ENCODE results near the gene GMPR2.
"Not testable (repeated sequence)": the region's sequence is repeated elsewhere in the genome, so short reads cannot be mapped to it uniquely, and the experiment has no call there.

GMPR2 gene

GRCh38 chr14:24232645-24233537 lies at the start of gene GMPR2:
Gene GMPR2, plus strand, starts transcription at chr14:24232929. Its CDS starts 325 bp downstream, at chr14:24233254.
- no peak for DNase-seq

- no peak for DNase-seq
Observed at GRCh38 chr14:24183014-24183481, 49.7 kb upstream of the GMPR2 start.

GRCh38 chr14:24184104-24184970 lies 48.4 kb upstream of the GMPR2 start:
- no peak for DNase-seq

GRCh38 chr14:24185026-24185425 lies 47.7 kb upstream of the GMPR2 start:
- DNase-seq = no peak

- DNase-seq = no peak
Observed at GRCh38 chr14:24185741-24186140, 47.0 kb upstream of the GMPR2 start.

GRCh38 chr14:24186831-24187538 lies 45.7 kb upstream of the GMPR2 start:
- DNase-seq = no peak

GRCh38 chr14:24187539-24187915 lies 45.2 kb upstream of the GMPR2 start:
- no peak for DNase-seq

- DNase-seq = peak; percentile 97
Observed at GRCh38 chr14:24188251-24189058, 44.3 kb upstream of the GMPR2 start, which contains the start of gene IPO4. Gene IPO4, minus strand, starts transcription at chr14:24188816. Its CDS starts 29 bp downstream, at chr14:24188787.

GRCh38 chr14:24189059-24189375 lies 43.7 kb upstream of the GMPR2 start:
- DNase-seq = no peak

- DNase-seq = no peak
Observed at GRCh38 chr14:24189460-24189859, 43.3 kb upstream of the GMPR2 start.

GRCh38 chr14:24190416-24190815 lies 42.3 kb upstream of the GMPR2 start:
- no peak for DNase-seq

GRCh38 chr14:24192933-24193332 lies 39.8 kb upstream of the GMPR2 start:
- no peak for DNase-seq

- no peak for DNase-seq
Observed at GRCh38 chr14:24194186-24194872, 38.4 kb upstream of the GMPR2 start.

- DNase-seq = no peak
Observed at GRCh38 chr14:24194873-24195185, 37.9 kb upstream of the GMPR2 start.

GRCh38 chr14:24195186-24196070 lies 37.3 kb upstream of the GMPR2 start, which contains the start of gene TM9SF1:
Gene TM9SF1, minus strand, starts transcription at chr14:24195441. Its CDS starts 422 bp downstream, at chr14:24195019.
- peak; percentile 92 to 93 for DNase-seq

GRCh38 chr14:24196071-24197055 lies 36.4 kb upstream of the GMPR2 start:
- no peak for DNase-seq

GRCh38 chr14:24197056-24197450 lies 35.7 kb upstream of the GMPR2 start:
- DNase-seq = no peak

- no peak for DNase-seq
Observed at GRCh38 chr14:24198814-24199524, 33.8 kb upstream of the GMPR2 start.

GRCh38 chr14:24202538-24202937 lies 30.2 kb upstream of the GMPR2 start:
- not testable (repeated sequence) for DNase-seq

Measured in CD4-positive, alpha-beta T cell treated with Interleukin-4 for 1 hour (primary cell).